RPMI7951 (cell line): ENCODE results near the gene SERPINA7. TPM values are rescaled to one million over a fixed set of nuclear protein-coding genes. Genes with fewer than 3 reads are reported as not detected.
"Not testable (repeated sequence)": the region's sequence is repeated elsewhere in the genome, so short reads cannot be mapped to it uniquely, and the experiment has no call there.

Experiments used
- DNase-seq: peaks from one replicate; pipeline ENCODE4 v3.0.0-alpha.2; 2012; ENCODE audit warnings: low read depth
- total RNA-seq: library from RNA; depleted of rRNA; stranded (reverse); fragments of >200 nt; shearing (Covaris generic); gene quantifications from 2 replicates; pipeline ENCODE4 v1.2.3, GENCODE V29; 2014; rRNA removed

Gene SERPINA7
- not detected in 2 replicates for total RNA-seq

- DNase-seq = no peak
Observed at GRCh38 chrX:106038625-106039024, at the start of gene SERPINA7. SERPINA7 (minus strand) TSS chrX:106038727; CDS start chrX:106037058, 1,669 bp downstream.

GRCh38 chrX:106069048-106069447 lies 30.5 kb upstream of the SERPINA7 start:
- DNase-seq = no peak

- DNase-seq = no peak
Observed at GRCh38 chrX:106050054-106050453, 11.5 kb upstream of the SERPINA7 start.

GRCh38 chrX:106042296-106042695 lies 3.8 kb upstream of the SERPINA7 start:
- no peak for DNase-seq

- no peak for DNase-seq
Observed at GRCh38 chrX:106040861-106041260, 2.3 kb upstream of the SERPINA7 start.

- DNase-seq = no peak
Observed at GRCh38 chrX:106039920-106040319, 1.4 kb upstream of the SERPINA7 start.

- no peak for DNase-seq
Observed at GRCh38 chrX:106037835-106038473, 573 bp downstream of the SERPINA7 start.

- no peak for DNase-seq
Observed at GRCh38 chrX:106036716-106037115, 1.8 kb downstream of the SERPINA7 start.

GRCh38 chrX:106035064-106035463 lies 3.5 kb downstream of the SERPINA7 start:
- DNase-seq = no peak

- DNase-seq = no peak
Observed at GRCh38 chrX:106023947-106024346, 14.6 kb downstream of the SERPINA7 start.

GRCh38 chrX:106022238-106022637 lies 16.3 kb downstream of the SERPINA7 start:
- no peak for DNase-seq

GRCh38 chrX:106014119-106014775 lies 24.3 kb downstream of the SERPINA7 start:
- DNase-seq = no peak

- DNase-seq = no peak
Observed at GRCh38 chrX:106009145-106009544, 29.4 kb downstream of the SERPINA7 start.

- no peak for DNase-seq
Observed at GRCh38 chrX:106007815-106008214, 30.7 kb downstream of the SERPINA7 start.

GRCh38 chrX:106005684-106006083 lies 32.8 kb downstream of the SERPINA7 start:
- DNase-seq = no peak

- DNase-seq = not testable (repeated sequence)
Observed at GRCh38 chrX:106000609-106001008, 37.9 kb downstream of the SERPINA7 start.

GRCh38 chrX:106000203-106000602 lies 38.3 kb downstream of the SERPINA7 start:
- no peak for DNase-seq

- DNase-seq = no peak
Observed at GRCh38 chrX:105999294-105999693, 39.2 kb downstream of the SERPINA7 start.

- DNase-seq = not testable (repeated sequence)
Observed at GRCh38 chrX:105988487-105988886, 50.0 kb downstream of the SERPINA7 start.
